Measurements from ENCODE around the gene ELF1.
"Not testable (repeated sequence)": the region's sequence is repeated elsewhere in the genome, so short reads cannot be mapped to it uniquely, and the experiment has no call there.

ELF1 gene

GRCh38 chr13:41040584-41041334, 21.6 kb upstream of the ELF1 start:
- no peak for DNase-seq

GRCh38 chr13:41039746-41040145, 20.6 kb upstream of the ELF1 start:
- no peak for DNase-seq

GRCh38 chr13:41036557-41036956, 17.4 kb upstream of the ELF1 start:
- DNase-seq: not testable (repeated sequence)

DNA sequence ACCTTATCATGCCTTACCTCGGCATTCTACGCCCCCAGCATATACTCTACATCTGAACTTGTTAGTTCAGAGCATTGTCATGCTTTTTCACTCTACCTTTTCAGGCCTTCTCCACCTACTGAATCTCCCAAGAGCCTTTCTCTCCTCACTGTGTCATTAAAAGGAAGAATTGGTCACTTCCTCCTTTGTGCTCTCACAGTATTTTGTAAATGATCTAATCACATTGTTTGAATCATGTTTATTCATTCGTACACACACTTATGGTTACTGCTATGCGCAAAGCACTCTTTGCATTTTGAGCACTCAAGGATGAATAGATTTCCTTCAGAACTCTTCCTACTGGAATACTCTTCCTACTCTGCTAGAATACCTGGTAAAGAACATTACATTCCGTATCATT, 15.8 kb upstream of the ELF1 start:
- no peak for DNase-seq

DNA sequence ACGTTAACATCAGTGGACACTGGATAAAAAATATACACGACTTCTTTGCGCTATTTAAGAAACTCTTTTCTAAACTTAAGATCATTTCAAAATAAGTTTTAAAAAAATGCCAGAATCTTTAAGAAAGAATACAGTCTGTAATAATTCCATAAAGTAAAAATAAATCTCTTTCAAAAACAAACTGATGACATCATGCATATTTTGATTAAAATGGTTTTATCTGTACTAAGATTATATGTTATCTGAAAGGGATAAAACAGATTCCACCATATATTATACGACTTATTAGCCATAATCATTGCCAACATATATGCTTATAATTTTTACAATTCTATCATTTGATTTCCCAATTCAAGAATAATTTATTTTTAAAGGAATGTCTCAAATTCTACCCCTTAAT, 15.3 kb upstream of the ELF1 start:
- no peak for DNase-seq

GRCh38 chr13:41032691-41033376, 13.7 kb upstream of the ELF1 start:
- no peak for DNase-seq

GRCh38 chr13:41029629-41030028, 10.5 kb upstream of the ELF1 start:
- DNase-seq: no peak

DNA sequence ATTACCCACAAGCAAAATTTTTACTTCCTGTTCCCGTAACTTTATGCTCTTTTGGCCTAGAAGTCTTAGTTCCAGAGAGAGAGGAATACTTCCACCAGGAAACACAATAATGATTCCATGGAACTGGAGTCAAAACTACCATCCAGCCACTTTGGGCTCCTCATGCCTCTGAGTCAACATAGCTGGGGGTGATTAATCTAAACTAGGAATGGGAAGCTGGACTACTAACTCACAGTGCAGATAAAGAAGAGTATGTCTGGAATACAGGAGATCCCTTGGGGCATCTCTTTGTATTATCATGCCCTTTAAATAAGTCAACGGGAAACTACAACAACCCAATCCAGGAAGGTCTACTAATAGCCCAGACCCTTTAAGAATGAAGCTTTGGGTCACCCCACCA, 8.9 kb upstream of the ELF1 start:
- DNase-seq: no peak

DNA sequence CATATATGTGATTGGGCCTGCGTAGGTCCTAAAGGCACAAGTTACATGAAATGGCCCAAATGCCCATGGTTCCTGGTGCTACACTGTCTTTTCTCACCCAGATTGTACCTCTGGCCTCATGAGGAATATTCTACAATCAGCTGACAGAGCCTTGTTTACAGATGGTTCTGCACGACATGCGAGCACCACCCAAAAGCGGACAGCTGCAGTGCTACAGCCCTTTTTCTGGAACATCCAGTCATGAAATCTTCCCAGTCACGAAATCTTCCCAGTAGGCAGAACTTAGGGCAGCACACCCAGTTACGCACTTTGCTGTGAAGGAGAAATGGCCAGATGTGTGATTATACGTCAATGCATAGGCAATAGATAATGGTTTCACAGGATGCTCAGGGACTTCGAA, 7.7 kb upstream of the ELF1 start:
- no peak for DNase-seq

DNA sequence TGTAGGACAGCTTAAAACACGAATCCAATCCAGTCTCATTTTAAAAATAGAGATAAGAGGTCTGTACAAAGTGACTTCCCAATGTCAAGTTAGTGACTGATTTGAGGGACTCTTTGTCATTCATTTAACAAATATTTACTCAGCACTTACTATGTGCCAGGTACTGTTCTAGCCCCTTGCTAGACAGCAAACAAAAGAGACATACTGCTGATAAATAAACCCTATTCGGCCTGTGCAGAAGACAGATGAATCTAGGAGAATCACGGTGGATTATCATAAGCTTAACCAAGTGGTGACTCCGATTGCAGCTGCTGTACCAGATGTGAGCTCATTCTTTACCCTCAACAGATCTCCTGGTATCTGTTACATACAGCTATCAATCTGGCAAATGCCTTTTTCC, 6.4 kb upstream of the ELF1 start:
- DNase-seq: no peak

DNA sequence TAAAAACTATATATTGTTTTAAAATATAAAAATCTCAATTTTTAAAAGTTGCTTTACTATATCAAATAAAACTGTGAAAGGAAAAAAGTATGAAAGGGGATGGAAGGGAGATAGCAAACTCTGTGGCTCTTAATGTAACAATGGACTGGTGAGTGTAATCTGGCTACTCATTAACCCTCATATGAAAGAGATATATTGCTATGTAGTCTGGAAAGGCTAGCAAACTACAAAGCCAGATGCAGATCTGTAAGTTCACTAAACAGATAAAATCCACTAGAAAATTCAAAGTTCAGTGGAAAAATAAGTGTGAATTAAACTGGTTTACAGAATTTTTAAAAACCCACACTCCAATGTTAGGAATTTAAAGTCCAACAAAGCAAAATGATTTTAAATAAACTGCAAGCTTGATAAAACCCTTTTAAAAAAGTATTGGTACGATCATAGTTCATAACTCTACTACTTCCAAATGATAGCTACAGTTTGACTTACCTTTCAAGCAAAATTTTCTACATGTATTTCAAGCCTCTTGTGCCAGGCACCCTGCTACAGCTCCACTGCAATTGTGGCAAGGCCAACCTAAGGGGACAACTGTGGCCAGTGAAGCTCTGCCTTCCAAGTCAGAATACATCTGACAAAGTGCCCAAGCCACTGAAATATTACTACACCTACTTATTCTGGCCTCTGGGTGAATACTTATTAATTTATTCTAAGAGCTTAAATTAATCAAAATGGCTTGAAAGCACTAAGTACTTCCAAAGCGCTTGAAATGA, 647 bp upstream of the ELF1 start:
- DNase-seq: no peak

GRCh38 chr13:41018602-41018948, 541 bp downstream of the ELF1 start:
- DNase-seq: no peak

- DNase-seq: peak; percentile 57
Observed at GRCh38 chr13:41017817-41018601, 1.1 kb downstream of the ELF1 start.

- peak; percentile 66 for DNase-seq
Observed at GRCh38 chr13:41017159-41017558, 2.0 kb downstream of the ELF1 start.

DNA sequence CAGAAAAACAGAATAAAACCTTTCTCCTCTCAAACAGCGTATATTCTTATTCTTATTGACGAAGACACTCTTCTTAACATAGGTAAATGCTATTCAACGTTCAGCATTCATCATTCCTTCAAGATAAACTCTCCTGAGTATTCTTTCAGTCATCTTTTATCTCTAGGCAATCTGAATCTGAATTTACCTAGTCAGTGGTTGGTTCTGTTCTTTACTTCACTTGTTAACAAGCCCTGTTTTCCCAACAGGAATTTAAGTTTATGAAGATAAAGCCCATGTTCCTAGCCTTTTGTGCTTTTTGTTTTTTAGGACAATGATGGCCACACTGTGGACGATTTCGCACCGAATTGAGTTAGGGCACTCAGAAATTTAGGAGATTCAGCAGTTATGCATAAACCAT, 3.2 kb downstream of the ELF1 start:
- no peak for DNase-seq

DNA sequence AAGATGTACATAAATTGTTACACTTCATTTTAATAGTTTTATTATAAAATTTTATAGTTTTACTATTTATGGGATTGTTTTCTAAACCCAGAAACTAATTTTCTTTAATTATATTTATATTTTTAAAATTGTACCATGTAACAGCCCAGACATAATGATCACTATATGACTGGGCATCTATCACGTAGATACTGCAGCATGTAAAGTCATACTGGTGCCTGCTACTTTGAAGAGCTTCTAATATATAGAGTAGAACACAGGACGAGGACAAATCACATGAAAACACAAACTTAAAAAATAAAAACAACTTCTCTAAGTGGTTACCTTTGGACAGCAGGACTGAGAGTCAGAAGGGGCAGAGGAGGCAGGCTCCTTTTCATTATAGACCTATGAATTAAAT, 5.3 kb downstream of the ELF1 start:
- DNase-seq: no peak

DNA sequence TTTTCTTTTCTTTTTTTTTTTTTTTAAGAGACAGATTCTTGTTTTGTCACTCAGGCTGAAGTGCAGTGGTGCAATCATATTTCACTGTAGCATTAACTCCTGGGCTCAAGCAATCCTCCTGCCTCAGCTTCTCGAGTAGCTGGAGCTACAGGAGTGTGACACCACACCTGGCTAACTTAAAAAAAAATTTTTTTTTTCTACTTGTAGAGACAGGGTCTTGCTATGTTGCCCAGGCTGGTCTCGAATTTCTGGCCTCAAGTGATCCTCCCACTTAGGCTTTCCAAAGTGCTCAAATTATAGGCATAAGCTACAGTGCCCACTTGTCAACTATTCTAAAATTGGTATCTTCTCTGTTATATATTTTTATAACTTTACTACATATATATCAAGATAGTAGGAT, 6.6 kb downstream of the ELF1 start:
- DNase-seq: no peak

GRCh38 chr13:41011382-41011956, 7.6 kb downstream of the ELF1 start:
- no peak for DNase-seq

- peak; percentile 45 for DNase-seq
Observed at GRCh38 chr13:41008349-41008980, 10.7 kb downstream of the ELF1 start.

DNA sequence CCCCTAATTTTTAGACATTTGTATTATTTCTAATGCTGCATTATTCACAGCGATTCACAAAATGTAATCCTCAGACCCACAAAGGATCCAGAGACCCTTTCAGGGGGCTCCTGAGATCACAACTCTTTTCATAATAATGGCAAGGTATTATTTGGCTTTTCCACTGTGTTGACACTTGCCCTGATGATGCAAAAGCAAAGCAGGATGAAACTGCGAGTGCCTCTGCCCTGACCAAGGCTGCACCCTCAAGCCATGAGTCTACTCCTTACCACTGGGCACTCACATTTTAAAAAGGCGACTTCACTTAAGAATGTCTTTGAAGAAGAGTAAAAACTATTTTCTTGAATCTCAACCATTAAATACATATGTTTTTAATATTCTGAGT, 11.4 kb downstream of the ELF1 start:
- DNase-seq: no peak

DNA sequence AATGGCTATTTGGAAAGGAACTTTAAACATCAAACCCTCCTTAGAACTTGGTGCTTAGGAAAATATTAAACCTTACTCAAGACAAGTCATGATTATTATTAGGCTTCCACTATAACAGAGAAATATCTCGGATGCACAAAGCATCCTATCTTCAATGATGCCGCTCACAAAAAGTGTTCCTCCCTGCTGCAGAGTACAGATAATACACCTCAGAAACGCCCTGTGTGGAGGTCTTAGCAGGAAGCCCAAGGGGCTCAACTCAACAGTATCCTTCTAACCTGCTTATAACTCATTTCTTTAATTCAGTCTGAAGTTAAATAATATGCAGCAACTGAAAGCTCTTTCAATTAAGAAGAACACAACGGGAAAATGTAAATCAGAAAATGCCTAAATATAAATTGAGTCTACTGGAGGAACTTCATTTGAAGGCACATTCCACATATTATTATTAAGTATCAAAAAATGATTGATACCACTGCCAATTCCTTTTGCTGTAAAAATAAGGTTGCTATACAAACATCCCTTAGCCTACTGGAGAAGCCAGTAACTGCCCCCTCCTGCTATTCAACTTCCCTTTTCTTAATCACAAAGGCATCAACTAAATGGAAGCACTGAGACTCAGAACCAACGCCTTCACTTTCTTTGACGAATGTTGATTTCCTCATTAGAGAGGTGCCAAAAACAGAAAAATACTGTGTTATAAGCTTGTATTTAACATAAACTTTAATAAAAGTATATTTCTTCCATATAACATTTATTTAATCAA, 12.0 kb downstream of the ELF1 start:
- DNase-seq: no peak

DNA sequence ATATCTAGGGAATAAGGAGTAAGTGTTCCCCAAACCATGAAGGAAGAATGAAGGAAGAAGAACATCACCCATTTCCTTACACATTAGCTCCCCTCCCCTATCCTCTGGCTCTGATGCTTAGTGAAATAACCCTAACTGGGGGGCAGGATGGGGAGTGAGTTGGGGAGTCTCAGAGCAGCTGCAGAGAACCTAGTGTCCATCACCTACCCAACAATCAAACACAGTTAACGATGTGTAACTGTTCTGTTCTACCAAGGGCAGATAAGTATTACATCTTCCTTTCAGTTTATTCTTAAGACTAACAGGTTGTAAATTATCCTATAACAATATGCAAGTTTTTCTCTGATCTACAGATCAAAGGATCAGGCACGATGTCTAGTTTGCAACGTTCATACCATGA, 12.8 kb downstream of the ELF1 start:
- no peak for DNase-seq
